ENCODE results near the gene GAS2L2.

The GAS2L2 gene

GRCh38 chr17:35791681-35792350, 38.8 kb upstream of the GAS2L2 start:
- peaks cover 10% of the 10 kb centered on the region for H3K4me1 ChIP-seq (ENCODE audit: control insufficient read depth, insufficient read depth, low read length, poor library complexity, severe bottlenecking)
- no peaks in the 10 kb centered on the region for H3K36me3 ChIP-seq (ENCODE audit: control insufficient read depth, insufficient read depth, low read length)
- no peaks in the 10 kb centered on the region for H3K9me3 ChIP-seq (ENCODE audit: control insufficient read depth, low read length)
- DNase-seq, result no peak
- H3K27ac ChIP-seq (ENCODE audit: insufficient read depth, low read length, poor library complexity, severe bottlenecking), result no peak overlapping the region
- H3K4me3 ChIP-seq (ENCODE audit: insufficient read depth, low read depth, low read length, poor library complexity, severe bottlenecking), result no peak overlapping the region
- H3K27me3 ChIP-seq (replicated peaks; ENCODE audit: control insufficient read depth, insufficient read depth, low read length, poor library complexity, severe bottlenecking), result peaks cover 9% of the 10 kb centered on the region

DNA sequence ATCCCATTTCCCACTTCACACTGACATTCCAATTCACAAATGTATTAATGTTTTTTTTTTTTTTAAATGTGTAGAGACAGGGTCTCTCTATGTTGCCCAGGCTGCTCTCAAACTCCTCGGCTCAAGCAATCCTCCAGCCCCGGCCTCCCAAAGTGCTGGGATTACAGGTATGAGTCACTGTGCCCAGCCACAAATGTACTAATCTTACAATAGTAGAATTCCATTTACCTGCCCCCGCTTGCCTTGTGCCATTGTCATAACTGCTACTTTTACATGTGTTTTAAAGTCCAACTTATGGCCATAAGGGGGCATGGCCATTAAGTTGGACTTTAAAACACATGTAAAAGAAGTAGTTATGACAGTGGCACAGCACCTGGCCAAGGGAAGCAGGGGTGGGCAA, 37.8 kb upstream of the GAS2L2 start:
- Histone ChIP-seq H3K27ac (ENCODE audit: insufficient read depth, low read length, poor library complexity, severe bottlenecking) (no peak overlapping the region), H3K4me3 (ENCODE audit: insufficient read depth, low read depth, low read length, poor library complexity, severe bottlenecking) (no peak overlapping the region), H3K27me3 (replicated peaks; ENCODE audit: control insufficient read depth, insufficient read depth, low read length, poor library complexity, severe bottlenecking) (peaks cover 6% of the 10 kb centered on the region), H3K9me3 (ENCODE audit: control insufficient read depth, low read length) (no peaks in the 10 kb centered on the region), H3K36me3 (ENCODE audit: control insufficient read depth, insufficient read depth, low read length) (no peaks in the 10 kb centered on the region), H3K4me1 (ENCODE audit: control insufficient read depth, insufficient read depth, low read length, poor library complexity, severe bottlenecking) (peaks cover 9% of the 10 kb centered on the region)
- DNase-seq, result no peak

DNA sequence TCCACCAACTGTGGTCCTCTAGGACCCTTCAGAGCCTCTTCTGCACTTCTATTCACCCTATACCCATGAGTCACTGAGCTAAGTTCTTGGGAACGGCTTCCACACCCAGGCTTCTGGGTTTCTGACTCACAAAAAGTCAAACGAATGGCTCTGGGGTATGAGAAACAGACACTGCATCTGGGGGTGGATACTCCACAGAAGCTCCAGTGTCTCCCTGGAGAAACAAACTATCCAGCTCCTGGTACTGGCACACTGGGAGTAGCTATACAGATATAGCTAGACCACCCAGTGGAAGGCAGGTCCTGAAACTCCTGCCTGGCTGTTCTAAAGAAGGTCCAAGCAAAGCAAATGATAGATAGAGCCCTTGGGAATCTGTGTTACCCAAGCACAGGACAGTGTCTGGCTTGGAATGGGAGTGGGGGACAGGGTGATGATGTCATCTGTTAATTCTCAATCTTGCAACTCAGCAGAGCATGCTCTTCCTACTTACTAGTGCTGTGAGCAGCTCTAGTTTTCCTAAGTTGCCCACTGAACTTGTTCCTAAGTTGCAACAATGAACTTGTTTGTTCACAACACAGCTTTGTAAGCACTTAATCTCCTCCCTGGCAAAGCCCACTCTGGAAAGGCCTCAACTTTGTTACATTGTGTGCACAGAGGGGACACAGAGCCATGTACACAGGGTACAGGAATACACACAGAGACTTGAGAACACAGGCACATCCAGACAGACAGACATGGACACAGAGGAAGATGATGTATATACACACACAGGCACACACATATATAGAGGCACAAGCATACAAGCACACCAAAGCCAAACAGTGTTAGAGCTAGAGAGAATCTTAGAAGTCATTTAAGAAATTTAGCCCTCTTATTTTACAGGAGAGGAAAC, 35.7 kb upstream of the GAS2L2 start:
- DNase-seq, result no peak

DNA sequence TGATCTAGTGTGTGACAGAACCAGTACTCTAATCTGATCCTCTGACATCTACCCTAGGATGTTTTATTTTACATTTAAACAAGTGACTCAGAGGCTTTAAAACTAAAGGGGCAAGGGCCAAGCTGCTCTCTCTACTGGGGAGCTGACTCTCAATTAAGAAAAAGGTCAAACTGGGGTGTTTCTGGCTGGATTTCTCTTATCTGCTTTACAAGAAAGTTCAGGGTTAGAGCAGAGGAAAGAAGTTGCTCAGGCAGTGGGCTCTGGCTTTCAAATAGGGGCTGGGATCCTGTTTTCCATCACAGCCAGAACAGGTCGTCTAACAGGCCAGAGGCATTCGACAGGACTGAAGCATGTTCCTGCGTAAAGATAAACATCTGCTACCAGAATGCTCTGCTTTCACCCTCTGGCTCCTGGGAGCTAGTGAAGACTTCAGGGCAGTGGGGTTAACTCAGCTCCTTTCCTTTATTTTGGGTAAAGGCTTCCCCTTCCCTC, 33.9 kb upstream of the GAS2L2 start:
- Histone ChIP-seq H3K27me3 (replicated peaks; ENCODE audit: control insufficient read depth, insufficient read depth, low read length, poor library complexity, severe bottlenecking) (no peaks in the 10 kb centered on the region), H3K27ac (ENCODE audit: insufficient read depth, low read length, poor library complexity, severe bottlenecking) (no peak overlapping the region), H3K9me3 (ENCODE audit: control insufficient read depth, low read length) (no peaks in the 10 kb centered on the region), H3K4me3 (ENCODE audit: insufficient read depth, low read depth, low read length, poor library complexity, severe bottlenecking) (no peak overlapping the region), H3K4me1 (ENCODE audit: control insufficient read depth, insufficient read depth, low read length, poor library complexity, severe bottlenecking) (no peaks in the 10 kb centered on the region), H3K36me3 (ENCODE audit: control insufficient read depth, insufficient read depth, low read length) (no peaks in the 10 kb centered on the region)
- no peak for DNase-seq

More for the DNA sequence above, 35.7 kb upstream of the GAS2L2 start:
- Histone ChIP-seq H3K27ac (ENCODE audit: insufficient read depth, low read length, poor library complexity, severe bottlenecking) (no peak overlapping the region), H3K9me3 (ENCODE audit: control insufficient read depth, low read length) (no peaks in the 10 kb centered on the region), H3K36me3 (ENCODE audit: control insufficient read depth, insufficient read depth, low read length) (no peaks in the 10 kb centered on the region), H3K4me3 (ENCODE audit: insufficient read depth, low read depth, low read length, poor library complexity, severe bottlenecking) (no peak overlapping the region), H3K27me3 (replicated peaks; ENCODE audit: control insufficient read depth, insufficient read depth, low read length, poor library complexity, severe bottlenecking) (no peaks in the 10 kb centered on the region), H3K4me1 (ENCODE audit: control insufficient read depth, insufficient read depth, low read length, poor library complexity, severe bottlenecking) (no peaks in the 10 kb centered on the region)

DNA sequence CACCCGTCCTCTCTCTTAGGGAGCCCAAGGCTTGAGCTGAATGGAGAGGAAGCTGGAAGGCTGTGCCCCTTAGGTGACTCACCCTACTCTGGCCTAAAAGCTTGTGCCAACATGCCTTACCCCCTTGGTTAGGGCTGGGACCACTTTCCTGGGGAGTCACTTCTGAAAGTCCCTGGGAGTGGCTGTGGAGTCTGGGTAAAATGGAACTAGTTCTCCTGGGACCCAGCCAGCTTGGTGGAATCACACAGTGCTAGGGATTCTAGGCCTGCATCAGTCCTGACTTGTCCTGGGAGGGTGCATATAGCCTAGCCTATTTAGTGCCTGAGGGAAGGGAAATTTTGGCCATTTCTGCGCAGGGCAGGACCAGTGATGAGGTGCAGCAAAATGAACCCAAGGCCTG, 31.9 kb upstream of the GAS2L2 start:
- Histone ChIP-seq H3K9me3 (ENCODE audit: control insufficient read depth, low read length) (no peaks in the 10 kb centered on the region), H3K36me3 (ENCODE audit: control insufficient read depth, insufficient read depth, low read length) (no peaks in the 10 kb centered on the region), H3K27ac (ENCODE audit: insufficient read depth, low read length, poor library complexity, severe bottlenecking) (no peak overlapping the region), H3K27me3 (replicated peaks; ENCODE audit: control insufficient read depth, insufficient read depth, low read length, poor library complexity, severe bottlenecking) (no peaks in the 10 kb centered on the region), H3K4me3 (ENCODE audit: insufficient read depth, low read depth, low read length, poor library complexity, severe bottlenecking) (no peak overlapping the region), H3K4me1 (ENCODE audit: control insufficient read depth, insufficient read depth, low read length, poor library complexity, severe bottlenecking) (no peaks in the 10 kb centered on the region)
- no peak for DNase-seq

- Histone ChIP-seq H3K36me3 (ENCODE audit: control insufficient read depth, insufficient read depth, low read length) (no peaks in the 10 kb centered on the region), H3K9me3 (ENCODE audit: control insufficient read depth, low read length) (no peaks in the 10 kb centered on the region), H3K27ac (ENCODE audit: insufficient read depth, low read length, poor library complexity, severe bottlenecking) (no peak overlapping the region), H3K27me3 (replicated peaks; ENCODE audit: control insufficient read depth, insufficient read depth, low read length, poor library complexity, severe bottlenecking) (no peaks in the 10 kb centered on the region), H3K4me3 (ENCODE audit: insufficient read depth, low read depth, low read length, poor library complexity, severe bottlenecking) (no peak overlapping the region), H3K4me1 (ENCODE audit: control insufficient read depth, insufficient read depth, low read length, poor library complexity, severe bottlenecking) (no peaks in the 10 kb centered on the region)
- DNase-seq, result no peak
These were observed 27.9 kb upstream of the GAS2L2 start for GRCh38 chr17:35780950-35781349.

GRCh38 chr17:35778641-35779196, 25.7 kb upstream of the GAS2L2 start:
- H3K9me3 ChIP-seq (ENCODE audit: control insufficient read depth, low read length), result no peaks in the 10 kb centered on the region
- H3K4me1 ChIP-seq (ENCODE audit: control insufficient read depth, insufficient read depth, low read length, poor library complexity, severe bottlenecking), result no peaks in the 10 kb centered on the region
- H3K27ac ChIP-seq (ENCODE audit: insufficient read depth, low read length, poor library complexity, severe bottlenecking), result no peak overlapping the region
- H3K36me3 ChIP-seq (ENCODE audit: control insufficient read depth, insufficient read depth, low read length), result no peaks in the 10 kb centered on the region
- DNase-seq, result no peak
- no peak overlapping the region for H3K4me3 ChIP-seq (ENCODE audit: insufficient read depth, low read depth, low read length, poor library complexity, severe bottlenecking)
- H3K27me3 ChIP-seq (replicated peaks; ENCODE audit: control insufficient read depth, insufficient read depth, low read length, poor library complexity, severe bottlenecking), result no peaks in the 10 kb centered on the region

- H3K27me3 ChIP-seq (replicated peaks; ENCODE audit: control insufficient read depth, insufficient read depth, low read length, poor library complexity, severe bottlenecking), result no peaks in the 10 kb centered on the region
These were observed 22.5 kb upstream of the GAS2L2 start for GRCh38 chr17:35775583-35775982.

DNA sequence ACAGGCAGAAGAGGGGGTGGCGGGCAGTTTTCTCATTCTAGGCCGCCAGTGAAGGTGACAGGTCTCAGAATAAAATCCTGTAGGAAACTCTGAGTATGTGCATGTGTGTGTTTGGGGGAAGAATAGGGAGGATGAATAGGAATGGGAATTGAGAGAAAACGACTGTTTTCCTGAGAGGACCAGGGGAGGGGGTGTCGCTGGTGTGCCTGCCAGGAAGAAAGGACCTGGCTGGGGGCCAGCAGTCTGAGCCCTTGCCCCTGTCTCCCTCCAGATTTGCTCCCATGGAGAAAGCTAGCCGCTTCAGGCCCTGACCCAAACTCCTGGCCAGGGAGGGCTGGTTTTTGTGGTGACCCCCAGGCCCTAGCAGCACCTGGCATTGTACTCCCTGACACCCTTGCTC, 22.0 kb upstream of the GAS2L2 start:
- no peak for DNase-seq
- no peak overlapping the region for H3K27ac ChIP-seq (ENCODE audit: insufficient read depth, low read length, poor library complexity, severe bottlenecking)
- no peaks in the 10 kb centered on the region for H3K4me1 ChIP-seq (ENCODE audit: control insufficient read depth, insufficient read depth, low read length, poor library complexity, severe bottlenecking)
- H3K27me3 ChIP-seq (replicated peaks; ENCODE audit: control insufficient read depth, insufficient read depth, low read length, poor library complexity, severe bottlenecking), result no peaks in the 10 kb centered on the region
- no peaks in the 10 kb centered on the region for H3K36me3 ChIP-seq (ENCODE audit: control insufficient read depth, insufficient read depth, low read length)
- no peaks in the 10 kb centered on the region for H3K9me3 ChIP-seq (ENCODE audit: control insufficient read depth, low read length)
- no peak overlapping the region for H3K4me3 ChIP-seq (ENCODE audit: insufficient read depth, low read depth, low read length, poor library complexity, severe bottlenecking)

More at GRCh38 chr17:35775583-35775982, 22.5 kb upstream of the GAS2L2 start:
- Histone ChIP-seq H3K9me3 (ENCODE audit: control insufficient read depth, low read length) (no peaks in the 10 kb centered on the region), H3K27ac (ENCODE audit: insufficient read depth, low read length, poor library complexity, severe bottlenecking) (no peak overlapping the region), H3K4me1 (ENCODE audit: control insufficient read depth, insufficient read depth, low read length, poor library complexity, severe bottlenecking) (no peaks in the 10 kb centered on the region), H3K36me3 (ENCODE audit: control insufficient read depth, insufficient read depth, low read length) (no peaks in the 10 kb centered on the region), H3K4me3 (ENCODE audit: insufficient read depth, low read depth, low read length, poor library complexity, severe bottlenecking) (no peak overlapping the region)
- DNase-seq, result no peak

DNA sequence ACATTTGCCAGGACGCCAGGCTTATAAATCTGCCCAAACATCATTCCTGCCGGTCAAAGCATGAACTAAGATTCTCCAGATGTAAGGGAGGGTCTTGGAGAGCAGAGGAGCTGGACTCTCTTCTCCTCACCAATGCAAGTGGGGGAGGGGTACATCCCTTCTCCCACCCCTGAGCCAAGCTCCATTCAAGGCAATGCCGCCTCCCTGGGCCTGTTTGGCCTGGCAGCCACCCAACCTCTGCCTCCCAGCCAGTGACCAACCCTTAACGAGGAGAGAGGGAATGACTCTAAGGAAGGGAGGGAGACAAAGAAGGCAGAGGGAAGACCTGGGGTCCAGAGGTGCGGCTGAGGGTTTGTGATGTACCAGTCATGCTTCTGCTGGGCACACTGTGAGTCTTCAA, 21.5 kb upstream of the GAS2L2 start:
- no peak overlapping the region for H3K27ac ChIP-seq (ENCODE audit: insufficient read depth, low read length, poor library complexity, severe bottlenecking)
- no peak overlapping the region for H3K4me3 ChIP-seq (ENCODE audit: insufficient read depth, low read depth, low read length, poor library complexity, severe bottlenecking)
- H3K27me3 ChIP-seq (replicated peaks; ENCODE audit: control insufficient read depth, insufficient read depth, low read length, poor library complexity, severe bottlenecking), result no peaks in the 10 kb centered on the region
- no peaks in the 10 kb centered on the region for H3K36me3 ChIP-seq (ENCODE audit: control insufficient read depth, insufficient read depth, low read length)
- no peaks in the 10 kb centered on the region for H3K9me3 ChIP-seq (ENCODE audit: control insufficient read depth, low read length)
- no peaks in the 10 kb centered on the region for H3K4me1 ChIP-seq (ENCODE audit: control insufficient read depth, insufficient read depth, low read length, poor library complexity, severe bottlenecking)
- no peak for DNase-seq

All from effector memory CD4-positive, alpha-beta T cell (primary cell).